B cell (primary cell): ENCODE measurements around the gene STXBP5L. TPM values are rescaled to one million over a fixed set of nuclear protein-coding genes. Genes with fewer than 3 reads are reported as not detected.

Experiments
- ATAC-seq: fragments of 200-7000 bp; cut with Tn5 transposase; one replicate; pipeline ENCODE4 v1.10.0; 2021; ENCODE audit warnings: low read depth, mild to moderate bottlenecking, moderate number of reproducible peaks, moderate library complexity
- CTCF ChIA-PET: fragments of 350-600 bp; sonication (Branson Sonifier 250); formaldehyde crosslinking; loops from one replicate; lab custom pipeline; 2021; ENCODE audit warnings: antibody characterized with exemption, inconsistent platforms; lab: Charles Lee
- POLR2A ChIA-PET: fragments of 350-600 bp; sonication (Branson Sonifier 250); formaldehyde crosslinking; loops from one replicate; lab custom pipeline; 2021; ENCODE audit warnings: antibody characterized with exemption; lab: Charles Lee
- DNase-seq: peaks from one replicate; pipeline ENCODE4 v3.0.0; 2013
- H2AFZ ChIP-seq: 2 replicates; pipeline ENCODE4 v1.6.1; 2012; ENCODE audit warnings: mild to moderate bottlenecking, low read depth, low read length; ENCODE audit not compliant: insufficient read depth, poor library complexity, severe bottlenecking
- H3K27ac ChIP-seq, 2 donors: 1 replicate in 1 of 2; 2 replicates in 1 of 2; pipeline ENCODE4 v1.5.1; 2012 to 2013; ENCODE audit warnings: low read length in 2 of 2, mild to moderate bottlenecking in 2 of 2, moderate library complexity in 1 of 2
- H3K27me3 ChIP-seq, 4 experiments: fragments of 200-600 bp in 1 of 4; sonication (generic) in 1 of 4; replicated peaks in 1 of 4; 1 replicate in 2 of 4; 2 replicates in 2 of 4; pipeline versions ENCODE4 v1.6.1 to v1.7.0; 2013 to 2016; ENCODE audit warnings: low read length in 3 of 4, mild to moderate bottlenecking in 2 of 4, mixed read lengths in 1 of 4, moderate library complexity in 1 of 4; ENCODE audit not compliant: insufficient read depth in 4 of 4, control insufficient read depth in 3 of 4; ENCODE audit errors: control extremely low read depth in 1 of 4
- H3K36me3 ChIP-seq, 2 experiments: replicated peaks in 1 of 2; 1 replicate in 1 of 2; 2 replicates in 1 of 2; pipeline versions ENCODE4 v1.6.1 to v1.7.1; 2013; ENCODE audit warnings: low read length in 1 of 2; ENCODE audit not compliant: insufficient read depth in 2 of 2, control insufficient read depth in 1 of 2; ENCODE audit errors: control extremely low read depth in 1 of 2, extremely low read depth in 1 of 2
- H3K4me1 ChIP-seq, 2 donors: fragments of 200-600 bp in 1 of 2; sonication (generic) in 1 of 2; 1 replicate in 1 of 2; 2 replicates in 1 of 2; pipeline versions ENCODE4 v1.5.1 to v1.6.1; 2013 to 2017; ENCODE audit warnings: low read length in 2 of 2; ENCODE audit not compliant: control insufficient read depth in 2 of 2, insufficient read depth in 2 of 2
- H3K4me2 ChIP-seq: replicated peaks from 2 replicates; pipeline ENCODE3; 2012; ENCODE audit warnings: mild to moderate bottlenecking, low read depth, low read length; ENCODE audit not compliant: poor library complexity, severe bottlenecking
- H3K4me3 ChIP-seq, 5 experiments: fragments of 200-600 bp in 1 of 5; sonication (generic) in 1 of 5; 1 replicate in 3 of 5; 2 replicates in 2 of 5; pipeline versions ENCODE4 v1.5.1 to v1.7.0; 2011 to 2016; ENCODE audit warnings: low read length in 4 of 5, mild to moderate bottlenecking in 4 of 5, low read depth in 2 of 5, control low read depth in 1 of 5, moderate library complexity in 1 of 5; ENCODE audit not compliant: insufficient read depth in 1 of 5; ENCODE audit errors: control extremely low read depth in 1 of 5, extremely low read depth in 1 of 5
- H3K79me2 ChIP-seq: fragments of 200-600 bp; sonication (generic); one replicate; pipeline ENCODE4 v1.6.0; 2016; ENCODE audit warnings: low read length; ENCODE audit not compliant: control insufficient read depth, insufficient read depth
- H3K9ac ChIP-seq: fragments of 200-600 bp; sonication (generic); 2 replicates; pipeline ENCODE4 v1.6.1; 2017; ENCODE audit warnings: mild to moderate bottlenecking, low read length, moderate library complexity
- H3K9me3 ChIP-seq, 3 donors: one replicate each; pipeline versions ENCODE4 v1.6.1 to v1.7.1; 2013; ENCODE audit warnings: low read length in 2 of 3; ENCODE audit not compliant: control insufficient read depth in 2 of 3, insufficient read depth in 1 of 3; ENCODE audit errors: control extremely low read depth in 1 of 3
- H4K20me1 ChIP-seq: 2 replicates; pipeline ENCODE4 v1.6.0; 2012; ENCODE audit warnings: mild to moderate bottlenecking, low read length; ENCODE audit not compliant: insufficient read depth, control insufficient read depth, poor library complexity, severe bottlenecking
- H3K27ac Mint-ChIP-seq: one replicate; pipeline ENCODE4 v1.8.0; 2021; ENCODE audit warnings: mixed read lengths
- H3K27me3 Mint-ChIP-seq: one replicate; pipeline ENCODE4 v1.8.0; 2021; ENCODE audit warnings: mixed read lengths
- H3K4me1 Mint-ChIP-seq: one replicate; pipeline ENCODE4 v1.8.0; 2021; ENCODE audit warnings: mixed read lengths
- H3K4me3 Mint-ChIP-seq: one replicate; pipeline ENCODE4 v1.8.0; 2021; ENCODE audit warnings: mixed read lengths
- H3K9me3 Mint-ChIP-seq: one replicate; pipeline ENCODE4 v1.8.0; 2022; ENCODE audit warnings: mixed read lengths; ENCODE audit not compliant: insufficient read depth
- EZH2 ChIP-seq: IDR thresholded peaks from 2 replicates; pipeline ENCODE4 v1.6.1; 2012; ENCODE audit warnings: borderline replicate concordance, low read depth, mild to moderate bottlenecking, moderate library complexity, low read length; ENCODE audit not compliant: insufficient read depth, poor library complexity, severe bottlenecking
- WGBS: methylation state at CpG from one replicate; pipeline ENCODE4 v1.1.5; 2013; ENCODE audit warnings: missing lambda C conversion rate; ENCODE audit not compliant: insufficient coverage; 5-methylcytosine and 5-hydroxymethylcytosine counted together
- intact Hi-C: fragments of 100-400 bp; cut with micrococcal nuclease; formaldehyde crosslinking; loops from one replicate; pipeline ENCODE4 v1.10.0; 2022
- polyA plus RNA-seq: library from polyadenylated mRNA; depleted of rRNA; stranded (reverse); fragments of >200 nt; gene quantifications from 2 replicates; pipeline ENCODE4 v1.2.3, GENCODE V29; 2012
- total RNA-seq, 2 donors: library from RNA; stranded (reverse); fragments of 120-200 nt in 1 of 2; gene quantifications; 1 replicate in 1 of 2; 2 replicates in 1 of 2; pipeline versions ENCODE4 v1.2.3 to v1.2.4, GENCODE V29; 2013 to 2022
- TF ChIP-seq, protein P1 (sequence below): fragments of 200-600 bp; IDR thresholded peaks from one replicate; pipeline ENCODE4 v1.8.0; 2022; ENCODE audit warnings: antibody characterized with exemption, mild to moderate bottlenecking

STXBP5L gene
- total and polyA plus RNA-seq, 2 donors (not counting 1 experiment from before 2014, with no cell fraction given): not detected

DNA sequence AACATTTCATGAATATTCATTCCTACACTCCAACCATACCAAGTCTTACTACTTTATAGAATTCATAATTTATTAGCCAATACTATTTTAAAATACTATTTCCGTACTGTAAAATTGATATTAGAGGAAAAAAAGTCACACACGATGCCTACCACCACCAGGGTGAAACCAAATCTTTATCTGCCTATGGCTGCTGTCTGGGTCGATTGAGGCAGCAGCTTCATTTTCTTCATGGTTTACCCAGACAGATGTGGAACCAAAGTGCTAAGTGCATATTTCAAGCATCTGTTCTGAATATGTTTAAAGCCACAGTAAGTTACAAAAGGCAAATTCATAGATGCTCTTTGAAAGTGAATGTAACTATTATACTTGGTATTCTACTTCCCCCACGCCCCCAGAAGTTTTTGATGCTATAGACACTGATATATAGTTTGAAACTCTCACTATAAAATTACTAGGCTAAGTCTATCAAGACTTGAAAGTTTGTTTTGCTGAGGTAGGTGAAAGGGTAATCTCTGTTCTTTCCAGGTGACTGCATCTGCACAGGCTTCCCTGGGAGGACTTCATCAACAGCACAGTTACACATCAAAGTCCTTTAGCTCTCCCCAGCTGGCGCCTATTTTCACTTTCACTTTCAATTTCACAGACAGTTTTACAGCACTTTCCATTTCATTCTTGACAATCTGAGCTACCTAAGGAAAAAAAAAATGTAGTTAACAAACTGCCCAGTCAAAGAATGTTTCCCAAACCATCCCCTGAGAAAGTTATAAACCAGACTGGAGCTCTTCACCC, 523.9 kb downstream of the STXBP5L start:
- Histone ChIP-seq H3K79me2 (no peaks in the 10 kb centered on the region), H3K4me2 (peak overlapping the region; percentile 49), H4K20me1 (no peaks in the 10 kb centered on the region), H3K27me3 (no peaks in the 10 kb centered on the region), H3K9ac (peak overlapping the region; percentile 17), H3K36me3 (no peaks in the 10 kb centered on the region), H3K4me1 (peaks cover 3 to 5% of the 10 kb centered on the region in 2 donors), H2AFZ (peak overlapping the region; percentile 61), H3K9me3 (no peaks in the 10 kb centered on the region), H3K27ac (no peak overlapping the region), H3K4me3 (peak overlapping the region in 2 of 5 experiments; percentile 16 to 18)
- peaks cover 13% of the 10 kb centered on the region for H3K4me1 Mint-ChIP-seq
- no peaks in the 10 kb centered on the region for H3K9me3 Mint-ChIP-seq
- no peaks in the 10 kb centered on the region for H3K27me3 Mint-ChIP-seq
- CTCF ChIA-PET: interaction anchor here (0.7 kb wide), 1 partner anchor 1539 kb away, joined by 3 read pairs; no protein-coding TSS in a partner anchor
- POLR2A ChIA-PET: no interaction called here
- ATAC-seq: peak; percentile 73
- H3K4me3 Mint-ChIP-seq: peak overlapping the region; percentile 25
- DNase-seq: peak; percentile 61
- no peak for TF ChIP-seq EZH2
- intact Hi-C loops: no loop called here
- H3K27ac Mint-ChIP-seq: peak overlapping the region; percentile 74
- WGBS: no CpG with 5 or more reads among the region's 5 CpGs

DNA sequence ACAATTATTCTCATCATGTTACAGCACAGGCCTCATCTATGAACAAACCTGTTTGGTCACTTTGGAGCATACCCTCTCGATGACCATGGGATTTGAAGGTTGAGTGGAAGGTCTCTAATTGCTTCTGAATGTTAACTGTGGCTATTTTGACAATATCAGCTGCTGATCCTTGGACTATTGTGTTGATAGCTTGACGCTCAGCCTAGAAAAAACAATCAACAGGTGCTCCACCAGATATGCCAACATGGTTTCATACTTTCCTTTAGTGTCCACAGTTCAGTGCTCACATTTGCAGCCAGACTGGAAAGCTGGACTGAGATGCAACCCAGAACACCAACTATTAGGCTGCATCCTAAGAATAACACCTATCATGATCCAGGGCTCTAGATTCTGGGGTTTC, 528.1 kb downstream of the STXBP5L start:
- H3K27ac Mint-ChIP-seq: no peak overlapping the region

More for the DNA sequence above, 528.1 kb downstream of the STXBP5L start:
- intact Hi-C loops: no loop called here
- H3K27me3 Mint-ChIP-seq: no peaks in the 10 kb centered on the region
- Histone ChIP-seq H3K27ac (no peak overlapping the region), H4K20me1 (no peaks in the 10 kb centered on the region), H3K9ac (no peak overlapping the region), H3K4me2 (no peak overlapping the region), H3K27me3 (no peaks in the 10 kb centered on the region), H3K9me3 (no peaks in the 10 kb centered on the region), H3K4me1 (peaks cover 3 to 5% of the 10 kb centered on the region in 2 donors), H3K36me3 (no peaks in the 10 kb centered on the region), H3K4me3 (no peak overlapping the region), H2AFZ (no peak overlapping the region), H3K79me2 (no peaks in the 10 kb centered on the region)
- 100% methylated on average over 2 of the region's 2 CpGs for WGBS
- no peaks in the 10 kb centered on the region for H3K9me3 Mint-ChIP-seq
- H3K4me3 Mint-ChIP-seq: no peak overlapping the region
- DNase-seq (no peak), ATAC-seq (no peak)
- no peak for TF ChIP-seq EZH2
- TF ChIP-seq, protein P1, sequence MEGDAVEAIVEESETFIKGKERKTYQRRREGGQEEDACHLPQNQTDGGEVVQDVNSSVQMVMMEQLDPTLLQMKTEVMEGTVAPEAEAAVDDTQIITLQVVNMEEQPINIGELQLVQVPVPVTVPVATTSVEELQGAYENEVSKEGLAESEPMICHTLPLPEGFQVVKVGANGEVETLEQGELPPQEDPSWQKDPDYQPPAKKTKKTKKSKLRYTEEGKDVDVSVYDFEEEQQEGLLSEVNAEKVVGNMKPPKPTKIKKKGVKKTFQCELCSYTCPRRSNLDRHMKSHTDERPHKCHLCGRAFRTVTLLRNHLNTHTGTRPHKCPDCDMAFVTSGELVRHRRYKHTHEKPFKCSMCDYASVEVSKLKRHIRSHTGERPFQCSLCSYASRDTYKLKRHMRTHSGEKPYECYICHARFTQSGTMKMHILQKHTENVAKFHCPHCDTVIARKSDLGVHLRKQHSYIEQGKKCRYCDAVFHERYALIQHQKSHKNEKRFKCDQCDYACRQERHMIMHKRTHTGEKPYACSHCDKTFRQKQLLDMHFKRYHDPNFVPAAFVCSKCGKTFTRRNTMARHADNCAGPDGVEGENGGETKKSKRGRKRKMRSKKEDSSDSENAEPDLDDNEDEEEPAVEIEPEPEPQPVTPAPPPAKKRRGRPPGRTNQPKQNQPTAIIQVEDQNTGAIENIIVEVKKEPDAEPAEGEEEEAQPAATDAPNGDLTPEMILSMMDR: no peak
- CTCF ChIA-PET: no interaction called here
- H3K4me1 Mint-ChIP-seq: peaks cover 13% of the 10 kb centered on the region
- POLR2A ChIA-PET: no interaction called here
